Uterus (tissue), 2 donors: ENCODE data around the gene ADGRG7.

Source experiments
- POLR2A ChIP-seq, 2 donors: fragments of 450-650 bp; IDR thresholded peaks; one replicate each; pipeline ENCODE4 v1.6.1; 2016; ENCODE audit warnings: antibody characterized with exemption in 2 of 2, mild to moderate bottlenecking in 1 of 2, moderate library complexity in 1 of 2
- TF ChIP-seq, protein P1 (sequence below), 4 experiments: fragments of 200-600 bp in 2 of 4; fragments of 450-650 bp in 2 of 4; sonication (generic) in 2 of 4; IDR thresholded peaks; one replicate each; pipeline ENCODE4 v1.5.1; 2016 to 2019; ENCODE audit warnings: antibody characterized with exemption in 4 of 4, mild to moderate bottlenecking in 2 of 4, moderate library complexity in 1 of 4

DNA sequence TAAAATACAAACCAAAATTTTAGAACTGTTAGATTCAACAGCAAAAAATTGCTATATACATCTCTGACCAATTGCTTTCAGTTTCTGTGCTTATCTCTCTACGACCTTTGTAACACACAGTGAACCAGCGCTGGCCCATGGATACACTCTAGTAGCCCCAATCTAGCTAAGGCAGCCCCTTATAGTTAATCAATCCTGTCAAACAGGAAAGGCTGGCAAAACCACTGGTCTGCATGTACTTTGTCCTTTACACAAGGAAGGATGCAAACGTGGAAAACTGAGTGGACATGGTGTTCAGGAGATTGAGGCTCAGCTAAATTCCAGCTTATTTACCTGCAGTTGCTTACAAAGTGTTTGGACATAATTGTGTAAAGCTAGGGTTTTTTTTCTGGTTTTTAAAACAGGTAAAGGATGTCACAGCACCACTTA lies 25.9 kb downstream of the ADGRG7 start:
- TF ChIP-seq, protein P1, sequence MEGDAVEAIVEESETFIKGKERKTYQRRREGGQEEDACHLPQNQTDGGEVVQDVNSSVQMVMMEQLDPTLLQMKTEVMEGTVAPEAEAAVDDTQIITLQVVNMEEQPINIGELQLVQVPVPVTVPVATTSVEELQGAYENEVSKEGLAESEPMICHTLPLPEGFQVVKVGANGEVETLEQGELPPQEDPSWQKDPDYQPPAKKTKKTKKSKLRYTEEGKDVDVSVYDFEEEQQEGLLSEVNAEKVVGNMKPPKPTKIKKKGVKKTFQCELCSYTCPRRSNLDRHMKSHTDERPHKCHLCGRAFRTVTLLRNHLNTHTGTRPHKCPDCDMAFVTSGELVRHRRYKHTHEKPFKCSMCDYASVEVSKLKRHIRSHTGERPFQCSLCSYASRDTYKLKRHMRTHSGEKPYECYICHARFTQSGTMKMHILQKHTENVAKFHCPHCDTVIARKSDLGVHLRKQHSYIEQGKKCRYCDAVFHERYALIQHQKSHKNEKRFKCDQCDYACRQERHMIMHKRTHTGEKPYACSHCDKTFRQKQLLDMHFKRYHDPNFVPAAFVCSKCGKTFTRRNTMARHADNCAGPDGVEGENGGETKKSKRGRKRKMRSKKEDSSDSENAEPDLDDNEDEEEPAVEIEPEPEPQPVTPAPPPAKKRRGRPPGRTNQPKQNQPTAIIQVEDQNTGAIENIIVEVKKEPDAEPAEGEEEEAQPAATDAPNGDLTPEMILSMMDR (IDR thresholded peaks at IDR 0.05) = no peak
- TF ChIP-seq POLR2A (IDR thresholded peaks at IDR 0.05) = no peak
